Brain pericyte (primary cell): ENCODE measurements around the gene OSCP1.

Experiments
- DNase-seq: peaks from one replicate; pipeline ENCODE4 v3.0.0-alpha.2; 2012; ENCODE audit warnings: low read depth, low spot score

The OSCP1 gene

GRCh38 chr1:36475341-36475740 is 25.1 kb upstream of the OSCP1 start:
- DNase-seq = no peak

GRCh38 chr1:36472656-36473055 is 22.4 kb upstream of the OSCP1 start:
- DNase-seq = no peak

- DNase-seq = no peak
These were observed 21.8 kb upstream of the OSCP1 start for GRCh38 chr1:36471830-36472641.

- DNase-seq = no peak
These were observed 18.9 kb upstream of the OSCP1 start for GRCh38 chr1:36469163-36469562.

- no peak for DNase-seq
These were observed 17.6 kb upstream of the OSCP1 start for GRCh38 chr1:36467700-36468455.

GRCh38 chr1:36467027-36467410 is 16.8 kb upstream of the OSCP1 start:
- no peak for DNase-seq

- DNase-seq = no peak
These were observed 16.2 kb upstream of the OSCP1 start for GRCh38 chr1:36466370-36467026.

- DNase-seq = no peak
These were observed 15.6 kb upstream of the OSCP1 start for GRCh38 chr1:36465731-36466369.

- DNase-seq = no peak
These were observed 14.5 kb upstream of the OSCP1 start for GRCh38 chr1:36464605-36465393.

GRCh38 chr1:36463803-36464604 is 13.8 kb upstream of the OSCP1 start, which contains the start of gene MRPS15:
Gene MRPS15 (minus strand): TSS chr1:36464384. CDS start chr1:36464275, 109 bp downstream.
- DNase-seq = peak; percentile 81

- DNase-seq = no peak
These were observed 13.2 kb upstream of the OSCP1 start for GRCh38 chr1:36463463-36463802.

- DNase-seq = no peak
These were observed 8.7 kb upstream of the OSCP1 start for GRCh38 chr1:36458910-36459309.

GRCh38 chr1:36457691-36458090 is 7.4 kb upstream of the OSCP1 start:
- peak; percentile 90 for DNase-seq

GRCh38 chr1:36456391-36456928 is 6.2 kb upstream of the OSCP1 start:
- DNase-seq = no peak

- no peak for DNase-seq
These were observed 5.1 kb upstream of the OSCP1 start for GRCh38 chr1:36455386-36455785.

GRCh38 chr1:36453600-36454388 is 3.5 kb upstream of the OSCP1 start:
- no peak for DNase-seq

- no peak for DNase-seq
These were observed 2.8 kb upstream of the OSCP1 start for GRCh38 chr1:36453051-36453450.

GRCh38 chr1:36450919-36451305 is 661 bp upstream of the OSCP1 start:
- no peak for DNase-seq

GRCh38 chr1:36448530-36449056 is 1.7 kb downstream of the OSCP1 start:
- DNase-seq = no peak
